HEK293T (cell line): Measurements from ENCODE around the gene GNB5.

Experiments used
- CTCF ChIA-PET: fragments of 350-600 bp; formaldehyde crosslinking; extraction: SDS; loops from one replicate; lab custom pipeline; 2021; ENCODE audit warnings: antibody characterized with exemption, inconsistent platforms; lab: Yijun Ruan, JAX
- POLR2A ChIA-PET: fragments of 350-600 bp; formaldehyde crosslinking; extraction: SDS; loops from one replicate; lab custom pipeline; 2020; ENCODE audit warnings: antibody characterized with exemption, inconsistent platforms; lab: Yijun Ruan, JAX
- DNase-seq: peaks from one replicate; pipeline ENCODE4 v3.0.0; 2012; ENCODE audit warnings: mixed read lengths; ENCODE audit errors: extremely low spot score
- ARNT ChIP-seq: fragments of 450-650 bp; IDR thresholded peaks from 2 replicates; pipeline ENCODE4 v1.6.1; 2017; ENCODE audit warnings: mild to moderate bottlenecking
- BHLHE40 ChIP-seq: fragments of 450-650 bp; IDR thresholded peaks from 2 replicates; pipeline ENCODE4 v1.6.1; 2016; ENCODE audit warnings: mild to moderate bottlenecking, moderate library complexity, borderline replicate concordance
- CTBP1 ChIP-seq: fragments of 450-650 bp; IDR thresholded peaks from 2 replicates; pipeline ENCODE4 v1.6.1; 2016; ENCODE audit warnings: borderline replicate concordance
- ELF4 ChIP-seq: fragments of 450-650 bp; IDR thresholded peaks from 2 replicates; pipeline ENCODE4 v1.6.1; 2017; ENCODE audit warnings: antibody characterized with exemption
- FOXA1 ChIP-seq: fragments of 450-650 bp; IDR thresholded peaks from 2 replicates; pipeline ENCODE4 v1.6.1; 2016; ENCODE audit warnings: mild to moderate bottlenecking
- FOXK2 ChIP-seq: fragments of 450-650 bp; IDR thresholded peaks from 2 replicates; pipeline ENCODE4 v1.6.1; 2016; ENCODE audit warnings: mild to moderate bottlenecking
- FOXM1 ChIP-seq: fragments of 450-650 bp; IDR thresholded peaks from 2 replicates; pipeline ENCODE4 v1.6.1; 2017; ENCODE audit warnings: mild to moderate bottlenecking, borderline replicate concordance
- HDGF ChIP-seq: fragments of 450-650 bp; IDR thresholded peaks from 2 replicates; pipeline ENCODE4 v1.6.1; 2017; ENCODE audit warnings: antibody characterized with exemption, borderline replicate concordance
- L3MBTL2 ChIP-seq: fragments of 450-650 bp; conservative IDR thresholded peaks from 2 replicates; pipeline ENCODE4 v1.6.1; 2016; ENCODE audit warnings: mild to moderate bottlenecking
- LEF1 ChIP-seq: fragments of 450-650 bp; IDR thresholded peaks from 2 replicates; pipeline ENCODE4 v1.6.1; 2017; ENCODE audit warnings: mild to moderate bottlenecking, borderline replicate concordance
- NFRKB ChIP-seq: fragments of 450-650 bp; IDR thresholded peaks from 2 replicates; pipeline ENCODE4 v1.6.1; 2016; ENCODE audit warnings: mild to moderate bottlenecking, moderate library complexity
- PKNOX1 ChIP-seq: fragments of 450-650 bp; IDR thresholded peaks from 2 replicates; pipeline ENCODE4 v1.6.1; 2016
- SP1 ChIP-seq: fragments of 450-650 bp; IDR thresholded peaks from 2 replicates; pipeline ENCODE4 v1.6.1; 2017
- SUZ12 ChIP-seq: fragments of 450-650 bp; IDR thresholded peaks from 2 replicates; pipeline ENCODE4 v1.6.1; 2016; ENCODE audit warnings: mild to moderate bottlenecking
- TARDBP ChIP-seq: fragments of 450-650 bp; IDR thresholded peaks from 2 replicates; pipeline ENCODE4 v1.6.1; 2016
- ZNF384 ChIP-seq: fragments of 450-650 bp; IDR thresholded peaks from 2 replicates; pipeline ENCODE4 v1.6.1; 2016

Gene GNB5

GRCh38 chr15:52112203-52112750 is 78.9 kb downstream of the GNB5 start:
- TF ChIP-seq SP1 (no peak), FOXK2 (no peak), SUZ12 (no peak), TARDBP (no peak), FOXM1 (no peak), ARNT (no peak), LEF1 (no peak), CTBP1 (no peak), NFRKB (no peak), ELF4 (no peak), ZNF384 (no peak), L3MBTL2 (no peak), PKNOX1 (no peak), FOXA1 (no peak)
- no peak for DNase-seq
- CTCF ChIA-PET, result no interaction called here
- POLR2A ChIA-PET, result no interaction called here

- no peak for TF ChIP-seq L3MBTL2
- DNase-seq, result no peak
- CTCF ChIA-PET, result no interaction called here
- POLR2A ChIA-PET, result no interaction called here
Observed at GRCh38 chr15:52111517-52112202, 79.5 kb downstream of the GNB5 start.

- no peak for TF ChIP-seq ZNF384
- TF ChIP-seq FOXK2, result no peak
- ChIA-PET CTCF (no interaction called here), POLR2A (no interaction called here)
- no peak for DNase-seq
Observed at GRCh38 chr15:52109559-52110451, 81.4 kb downstream of the GNB5 start.

GRCh38 chr15:52107238-52107637 is 84.0 kb downstream of the GNB5 start:
- no peak for DNase-seq
- ChIA-PET CTCF (interaction anchor here (0.8 to 0.9 kb wide), 2 partner anchors 10 to 101 kb away, joined by 3 read pairs; no protein-coding TSS in a partner anchor), POLR2A (no interaction called here)
- TF ChIP-seq ELF4 (no peak), CTBP1 (no peak), FOXK2 (no peak), TARDBP (no peak), BHLHE40 (no peak), L3MBTL2 (no peak), SUZ12 (no peak), FOXM1 (no peak), FOXA1 (no peak), ARNT (no peak), HDGF (no peak), LEF1 (no peak), NFRKB (no peak), SP1 (no peak)

GRCh38 chr15:52106641-52107040 is 84.6 kb downstream of the GNB5 start:
- no peak for TF ChIP-seq TARDBP
- TF ChIP-seq ZNF384, result no peak
- TF ChIP-seq SP1, result no peak
- POLR2A ChIA-PET, result no interaction called here
- DNase-seq, result no peak
- CTCF ChIA-PET, result interaction anchor here (0.8 kb wide), 1 partner anchor 101 kb away, joined by 3 read pairs; no protein-coding TSS in a partner anchor

GRCh38 chr15:52105846-52106245 is 85.3 kb downstream of the GNB5 start:
- POLR2A ChIA-PET, result no interaction called here
- TF ChIP-seq CTBP1, result no peak
- TF ChIP-seq ZNF384, result no peak
- TF ChIP-seq ARNT, result no peak
- no peak for TF ChIP-seq HDGF
- DNase-seq, result no peak
- CTCF ChIA-PET, result no interaction called here

- POLR2A ChIA-PET, result no interaction called here
- CTCF ChIA-PET, result no interaction called here
- TF ChIP-seq L3MBTL2 (no peak), NFRKB (no peak), LEF1 (no peak), FOXM1 (no peak)
- no peak for DNase-seq
Observed at GRCh38 chr15:52104532-52105004, 86.6 kb downstream of the GNB5 start.
